Measurements from ENCODE around the gene SHC2. TPM values are rescaled to one million over a fixed set of nuclear protein-coding genes. Genes with fewer than 3 reads are reported as not detected.
A peak's percentile ranks its signal among the peaks of the same experiment; 100 is the strongest.

SHC2 gene
- total and polyA plus RNA-seq, 2 of the 13 experiments (the other 11 are each of a cell fraction or from before 2014, with no cell fraction given) = 9.0 to 18.3 TPM

DNA sequence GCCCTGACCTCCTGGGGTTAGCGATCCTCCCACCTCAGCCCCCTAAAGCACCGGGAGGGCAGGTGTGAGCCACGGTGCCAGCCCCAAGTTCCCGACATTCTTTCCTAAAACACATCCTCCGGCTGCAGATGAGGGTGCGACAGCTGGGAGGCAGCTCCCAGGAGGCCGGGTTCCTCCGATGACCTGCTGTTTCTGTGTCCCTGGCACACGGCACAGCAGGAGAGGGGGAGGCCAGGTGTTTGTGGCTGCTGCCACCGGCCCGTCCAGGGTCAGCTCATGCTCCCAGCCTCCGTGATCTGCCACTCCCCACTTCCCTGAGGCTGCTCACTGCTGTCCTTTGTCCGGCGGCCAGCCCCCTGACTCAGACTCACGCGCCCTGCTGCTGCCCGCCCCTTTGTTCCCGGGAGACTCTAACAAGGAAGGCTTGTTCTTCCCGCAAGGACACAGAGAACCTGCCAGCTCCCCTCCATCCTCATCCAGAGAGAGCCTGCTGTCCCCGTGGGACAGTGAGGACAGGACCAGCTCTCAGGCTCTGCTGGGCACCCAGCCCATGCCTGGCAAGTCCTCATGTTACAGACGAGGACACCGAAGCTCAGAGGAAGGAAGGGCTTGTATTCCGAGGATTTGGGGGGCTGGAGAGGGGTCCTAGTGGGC, 24.9 kb upstream of the SHC2 start (continued):
- 0 out of 2 replicates have a peak, but pooled peaks have one; percentile 23 for TF ChIP-seq CTCF (CRISPR knock-in tag; IDR thresholded peaks at IDR 0.05)
- no peak for TF ChIP-seq CBX5 (CRISPR knock-in tag; IDR thresholded peaks at IDR 0.05; ENCODE audit: borderline replicate concordance)
- 0 out of 2 replicates have a peak, but pooled peaks have one; percentile 27 for TF ChIP-seq PCBP1 (IDR thresholded peaks at IDR 0.05; ENCODE audit: borderline replicate concordance, low read depth, low read length)
- TF ChIP-seq ZNF563 (CRISPR knock-in tag; IDR thresholded peaks at IDR 0.05) = 0 out of 2 replicates have a peak, but pooled peaks have one; percentile 22
- TF ChIP-seq, protein P1, sequence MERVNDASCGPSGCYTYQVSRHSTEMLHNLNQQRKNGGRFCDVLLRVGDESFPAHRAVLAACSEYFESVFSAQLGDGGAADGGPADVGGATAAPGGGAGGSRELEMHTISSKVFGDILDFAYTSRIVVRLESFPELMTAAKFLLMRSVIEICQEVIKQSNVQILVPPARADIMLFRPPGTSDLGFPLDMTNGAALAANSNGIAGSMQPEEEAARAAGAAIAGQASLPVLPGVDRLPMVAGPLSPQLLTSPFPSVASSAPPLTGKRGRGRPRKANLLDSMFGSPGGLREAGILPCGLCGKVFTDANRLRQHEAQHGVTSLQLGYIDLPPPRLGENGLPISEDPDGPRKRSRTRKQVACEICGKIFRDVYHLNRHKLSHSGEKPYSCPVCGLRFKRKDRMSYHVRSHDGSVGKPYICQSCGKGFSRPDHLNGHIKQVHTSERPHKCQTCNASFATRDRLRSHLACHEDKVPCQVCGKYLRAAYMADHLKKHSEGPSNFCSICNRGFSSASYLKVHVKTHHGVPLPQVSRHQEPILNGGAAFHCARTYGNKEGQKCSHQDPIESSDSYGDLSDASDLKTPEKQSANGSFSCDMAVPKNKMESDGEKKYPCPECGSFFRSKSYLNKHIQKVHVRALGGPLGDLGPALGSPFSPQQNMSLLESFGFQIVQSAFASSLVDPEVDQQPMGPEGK (CRISPR knock-in tag; IDR thresholded peaks at IDR 0.05) = peak; percentile 64; the same call in 1 of the 2 replicates
- TF ChIP-seq ZNF678 (CRISPR knock-in tag; IDR thresholded peaks at IDR 0.05) = no peak
- TF ChIP-seq ZNF614 (CRISPR knock-in tag; IDR thresholded peaks at IDR 0.05; ENCODE audit: borderline replicate concordance) = peak; percentile 39; the same call in 1 of the 2 replicates
- 0 out of 2 replicates have a peak, but pooled peaks have one; percentile 36 for TF ChIP-seq HOXD1 (CRISPR knock-in tag; IDR thresholded peaks at IDR 0.05)
- TF ChIP-seq ELF1 (CRISPR knock-in tag; IDR thresholded peaks at IDR 0.05) = peak; percentile 44; the same call in 1 of the 2 replicates
- peak; percentile 69 for TF ChIP-seq POLR2G (IDR thresholded peaks at IDR 0.05; ENCODE audit: low read depth, low read length)
- peak; percentile 34; the same call in 1 of the 2 replicates for TF ChIP-seq ZSCAN21 (CRISPR knock-in tag; IDR thresholded peaks at IDR 0.05; ENCODE audit: borderline replicate concordance)
- TF ChIP-seq SNAPC4 (CRISPR knock-in tag; IDR thresholded peaks at IDR 0.05) = 0 out of 2 replicates have a peak, but pooled peaks have one; percentile 44
- 0 out of 2 replicates have a peak, but pooled peaks have one; percentile 41 for TF ChIP-seq TARDBP (CRISPR knock-in tag; IDR thresholded peaks at IDR 0.05)
- no peak for TF ChIP-seq PRDM4 (CRISPR knock-in tag; IDR thresholded peaks at IDR 0.05; ENCODE audit: borderline replicate concordance)
